HEK293 (cell line): ENCODE measurements around the gene LRPPRC.

Experiments
- CTCF ChIA-PET: fragments of 350-600 bp; formaldehyde crosslinking; extraction: SDS; loops from one replicate; lab custom pipeline; 2021; ENCODE audit warnings: antibody characterized with exemption; lab: Yijun Ruan, JAX
- POLR2A ChIA-PET: fragments of 300-600 bp; formaldehyde crosslinking; extraction: SDS; loops from one replicate; lab custom pipeline; 2020; ENCODE audit warnings: antibody characterized with exemption, inconsistent platforms; lab: Yijun Ruan, JAX
- H3K27ac ChIP-seq: fragments of 200-500 bp; sonication (Bioruptor generic); 2 replicates; pipeline ENCODE4 v1.5.1; 2014; ENCODE audit warnings: low read depth, low read length, control low read depth, inconsistent platforms; ENCODE audit errors: extremely low read depth
- H3K36me3 ChIP-seq, 2 experiments: fragments of 200-500 bp in 1 of 2; sonication (Bioruptor generic) in 1 of 2; 1 replicate in 1 of 2; 2 replicates in 1 of 2; pipeline ENCODE4 v1.5.1; 2014 to 2017; ENCODE audit warnings: inconsistent platforms in 2 of 2, low read length in 2 of 2; ENCODE audit not compliant: control insufficient read depth in 2 of 2, insufficient read depth in 1 of 2
- H3K4me1 ChIP-seq: fragments of 200-500 bp; sonication (Bioruptor generic); 2 replicates; pipeline ENCODE4 v1.5.1; 2014; ENCODE audit warnings: mild to moderate bottlenecking, low read length, inconsistent platforms; ENCODE audit not compliant: control insufficient read depth, insufficient read depth
- H3K4me3 ChIP-seq: 2 replicates; pipeline ENCODE4 v1.5.1; 2011; ENCODE audit warnings: low read depth, mild to moderate bottlenecking, control low read depth, low read length, moderate library complexity
- H3K9me3 ChIP-seq: fragments of 200-500 bp; sonication (Bioruptor generic); 2 replicates; pipeline ENCODE4 v1.5.1; 2014; ENCODE audit warnings: low read depth, low read length, inconsistent platforms; ENCODE audit not compliant: control insufficient read depth, insufficient read depth
- AEBP2 ChIP-seq: fragments of 450-650 bp; formaldehyde crosslinking; IDR thresholded peaks from 2 replicates; pipeline ENCODE4 v1.5.1; 2016; ENCODE audit warnings: missing biosample characterization, missing genetic modification characterization, borderline replicate concordance
- KLF17 ChIP-seq: fragments of 450-650 bp; formaldehyde crosslinking; IDR thresholded peaks from 2 replicates; pipeline ENCODE4 v1.5.1; 2016; ENCODE audit warnings: missing biosample characterization, missing genetic modification characterization
- KLF8 ChIP-seq: fragments of 450-650 bp; formaldehyde crosslinking; IDR thresholded peaks from 2 replicates; pipeline ENCODE4 v1.5.1; 2016; ENCODE audit warnings: missing biosample characterization, missing genetic modification characterization
- MYNN ChIP-seq: fragments of 450-650 bp; formaldehyde crosslinking; IDR thresholded peaks from 2 replicates; pipeline ENCODE4 v1.5.1; 2016; ENCODE audit warnings: missing biosample characterization, missing genetic modification characterization, borderline replicate concordance
- MZF1 ChIP-seq: fragments of 450-650 bp; formaldehyde crosslinking; IDR thresholded peaks from 2 replicates; pipeline ENCODE4 v1.5.1; 2017; ENCODE audit warnings: missing biosample characterization, missing genetic modification characterization, borderline replicate concordance
- ZBTB26 ChIP-seq: fragments of 450-650 bp; formaldehyde crosslinking; optimal IDR thresholded peaks from 2 replicates; pipeline ENCODE3; 2016; ENCODE audit warnings: missing biosample characterization, mild to moderate bottlenecking, missing genetic modification characterization
- ZFP37 ChIP-seq: fragments of 450-650 bp; formaldehyde crosslinking; IDR thresholded peaks from 2 replicates; pipeline ENCODE4 v1.5.1; 2016; ENCODE audit warnings: missing biosample characterization, missing genetic modification characterization
- ZFP69B ChIP-seq: fragments of 450-650 bp; formaldehyde crosslinking; IDR thresholded peaks from 2 replicates; pipeline ENCODE4 v1.5.1; 2016; ENCODE audit warnings: missing biosample characterization, missing genetic modification characterization
- ZNF146 ChIP-seq: fragments of 450-650 bp; formaldehyde crosslinking; IDR thresholded peaks from 2 replicates; pipeline ENCODE4 v1.5.1; 2016; ENCODE audit warnings: missing biosample characterization, missing genetic modification characterization
- ZNF18 ChIP-seq: fragments of 450-650 bp; formaldehyde crosslinking; IDR thresholded peaks from 2 replicates; pipeline ENCODE4 v1.5.1; 2016; ENCODE audit warnings: missing biosample characterization, missing genetic modification characterization
- ZNF2 ChIP-seq: fragments of 450-650 bp; formaldehyde crosslinking; IDR thresholded peaks from 2 replicates; pipeline ENCODE4 v1.5.1; 2016; ENCODE audit warnings: missing biosample characterization, missing genetic modification characterization
- ZNF223 ChIP-seq: fragments of 450-650 bp; formaldehyde crosslinking; IDR thresholded peaks from 2 replicates; pipeline ENCODE4 v1.5.1; 2016; ENCODE audit warnings: missing biosample characterization, missing genetic modification characterization
- ZNF26 ChIP-seq: fragments of 450-650 bp; formaldehyde crosslinking; IDR thresholded peaks from 2 replicates; pipeline ENCODE4 v1.5.1; 2016; ENCODE audit warnings: missing biosample characterization, missing genetic modification characterization
- ZNF391 ChIP-seq: fragments of 450-650 bp; formaldehyde crosslinking; IDR thresholded peaks from 2 replicates; pipeline ENCODE4 v1.5.1; 2016; ENCODE audit warnings: low read depth, missing biosample characterization, missing genetic modification characterization, borderline replicate concordance
- ZNF394 ChIP-seq: fragments of 450-650 bp; formaldehyde crosslinking; IDR thresholded peaks from 2 replicates; pipeline ENCODE4 v1.5.1; 2016; ENCODE audit warnings: missing biosample characterization, missing genetic modification characterization, mild to moderate bottlenecking, moderate library complexity, borderline replicate concordance
- ZNF404 ChIP-seq: fragments of 450-650 bp; formaldehyde crosslinking; IDR thresholded peaks from 2 replicates; pipeline ENCODE4 v1.5.1; 2017; ENCODE audit warnings: missing biosample characterization, missing genetic modification characterization
- ZNF449 ChIP-seq: fragments of 450-650 bp; formaldehyde crosslinking; IDR thresholded peaks from 2 replicates; pipeline ENCODE4 v1.5.1; 2017; ENCODE audit warnings: missing biosample characterization, mild to moderate bottlenecking, missing genetic modification characterization, moderate library complexity
- ZNF514 ChIP-seq: fragments of 450-650 bp; formaldehyde crosslinking; IDR thresholded peaks from 2 replicates; pipeline ENCODE4 v1.5.1; 2016; ENCODE audit warnings: missing biosample characterization, missing genetic modification characterization
- ZNF747 ChIP-seq: fragments of 450-650 bp; formaldehyde crosslinking; IDR thresholded peaks from 2 replicates; pipeline ENCODE4 v1.5.1; 2016; ENCODE audit warnings: missing biosample characterization, missing genetic modification characterization

LRPPRC gene

GRCh38 chr2:44044281-44044720 lies 48.5 kb upstream of the LRPPRC start (continued):
- TF ChIP-seq ZNF18 (tag by site-specific recombination) (no peak), ZFP37 (0 out of 2 replicates have a peak, but pooled peaks have one; percentile 36), ZNF404 (no peak)

- no peak overlapping the region for H3K27ac ChIP-seq
- no peaks in the 10 kb centered on the region for H3K36me3 ChIP-seq
- no peak overlapping the region for H3K4me3 ChIP-seq
- H3K9me3 ChIP-seq, result no peaks in the 10 kb centered on the region
- no peaks in the 10 kb centered on the region for H3K4me1 ChIP-seq
- CTCF ChIA-PET, result interaction anchor here (1.1 kb wide), 1 partner anchor 46 kb away, joined by 3 read pairs; no protein-coding TSS in a partner anchor
- POLR2A ChIA-PET, result no interaction called here
- no peak for TF ChIP-seq ZNF223
- TF ChIP-seq ZNF747 (tag by site-specific recombination), result no peak
- no peak for TF ChIP-seq MZF1 (tag by site-specific recombination)
These were observed 44.6 kb upstream of the LRPPRC start for GRCh38 chr2:44040365-44040764.

GRCh38 chr2:44038277-44038676 lies 42.5 kb upstream of the LRPPRC start:
- TF ChIP-seq ZNF514 (tag by site-specific recombination), result no peak
- no peak for TF ChIP-seq ZNF449 (tag by site-specific recombination)
- no peak for TF ChIP-seq MYNN (tag by site-specific recombination)
- TF ChIP-seq ZBTB26 (tag by site-specific recombination), result no peak
- TF ChIP-seq ZNF26 (tag by site-specific recombination), result no peak
- CTCF ChIA-PET, result interaction anchor here (0.5 to 0.7 kb wide), 2 partner anchors 296 to 435 kb away, joined by 3 read pairs; no protein-coding TSS in a partner anchor
- Histone ChIP-seq H3K36me3 (no peaks in the 10 kb centered on the region), H3K27ac (no peak overlapping the region), H3K4me1 (no peaks in the 10 kb centered on the region), H3K9me3 (no peaks in the 10 kb centered on the region), H3K4me3 (no peak overlapping the region)
- POLR2A ChIA-PET, result interaction anchor here (0.6 kb wide), 1 partner anchor 400 kb away, joined by 3 read pairs; no protein-coding TSS in a partner anchor

- CTCF ChIA-PET, result interaction anchor here (0.7 kb wide), 2 partner anchors 209 to 1015 kb away, joined by 3 to 4 read pairs; no protein-coding TSS in a partner anchor
- POLR2A ChIA-PET, result no interaction called here
- Histone ChIP-seq H3K36me3 (no peaks in the 10 kb centered on the region), H3K27ac (no peak overlapping the region), H3K9me3 (no peaks in the 10 kb centered on the region), H3K4me1 (no peaks in the 10 kb centered on the region), H3K4me3 (no peak overlapping the region)
- no peak for TF ChIP-seq ZNF404
- TF ChIP-seq MZF1 (tag by site-specific recombination), result no peak
- TF ChIP-seq KLF8 (tag by site-specific recombination), result no peak
- no peak for TF ChIP-seq ZNF146 (tag by site-specific recombination)
- no peak for TF ChIP-seq ZNF391 (tag by site-specific recombination)
- TF ChIP-seq ZNF394 (tag by site-specific recombination), result no peak
- no peak for TF ChIP-seq ZFP69B
- TF ChIP-seq AEBP2 (tag by site-specific recombination), result no peak
- TF ChIP-seq KLF17 (tag by site-specific recombination), result no peak
- TF ChIP-seq ZNF2, result no peak
These were observed 41.4 kb upstream of the LRPPRC start for GRCh38 chr2:44037221-44037620.
